Stimulated activated CD8-positive, alpha-beta memory T cell treated with anti-CD3 and anti-CD28 coated beads, Interleukin-4, amount 100 ng/mL, for 24 hours (primary cell): Measurements from ENCODE around the gene TM2D3.
"Not testable (repeated sequence)": the region's sequence is repeated elsewhere in the genome, so short reads cannot be mapped to it uniquely, and the experiment has no call there.

Experiments
- DNase-seq: peaks from one replicate; pipeline ENCODE4 v3.0.0-alpha.2; 2020; ENCODE audit warnings: low read depth

The TM2D3 gene

GRCh38 chr15:101654624-101655337 lies 2.6 kb upstream of the TM2D3 start:
- DNase-seq, result not testable (repeated sequence)

DNA sequence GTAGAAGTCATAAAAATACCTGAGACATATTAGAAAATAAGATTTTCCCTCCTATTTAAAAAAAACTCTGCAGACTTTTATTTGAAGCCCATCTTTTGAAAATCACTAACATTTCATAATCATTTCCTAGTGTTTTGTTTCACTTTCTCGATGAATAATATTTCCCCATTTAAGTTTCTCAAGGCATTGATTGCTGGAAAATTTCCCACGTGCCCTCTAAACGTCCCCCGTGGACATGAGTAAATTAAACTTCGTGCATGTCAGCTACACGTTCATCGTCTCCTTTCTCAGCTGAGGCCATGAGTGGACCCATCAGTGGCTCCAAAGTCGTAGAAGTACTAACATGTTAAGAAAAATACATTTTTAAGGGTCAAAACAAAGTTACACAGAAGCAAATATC lies 2.0 kb upstream of the TM2D3 start:
- no peak for DNase-seq

- DNase-seq, result no peak
Observed at GRCh38 chr15:101652786-101653430, 727 bp upstream of the TM2D3 start.

DNA sequence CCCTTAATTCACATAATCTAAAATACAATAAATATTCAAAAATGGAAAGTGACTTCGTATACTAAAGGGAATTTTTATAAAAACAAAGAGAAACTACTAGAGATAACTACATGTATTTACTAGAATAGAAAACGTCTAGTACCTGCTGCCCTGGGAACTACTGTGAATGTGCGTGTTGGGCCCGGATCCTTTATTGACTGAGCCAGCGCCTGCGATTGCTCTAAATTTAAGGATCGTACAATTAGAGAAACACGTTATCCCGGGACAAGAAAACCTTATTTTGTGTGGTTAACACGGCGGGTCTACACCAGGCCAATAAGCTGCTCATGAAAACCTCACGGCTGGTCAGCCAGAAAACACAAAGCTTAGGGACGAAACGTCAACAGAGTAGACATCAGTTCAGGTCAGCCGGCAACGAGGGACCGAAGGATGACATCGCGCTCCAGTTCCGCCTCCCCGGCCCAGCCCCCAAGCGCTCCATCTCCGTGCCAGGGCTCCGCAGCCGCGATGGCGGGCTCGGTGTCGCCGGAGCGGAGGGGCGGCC lies 555 bp downstream of the TM2D3 start:
- DNase-seq, result no peak

GRCh38 chr15:101650145-101650544 lies 2.0 kb downstream of the TM2D3 start:
- no peak for DNase-seq

- no peak for DNase-seq
Observed at GRCh38 chr15:101648356-101648755, 3.8 kb downstream of the TM2D3 start.

DNA sequence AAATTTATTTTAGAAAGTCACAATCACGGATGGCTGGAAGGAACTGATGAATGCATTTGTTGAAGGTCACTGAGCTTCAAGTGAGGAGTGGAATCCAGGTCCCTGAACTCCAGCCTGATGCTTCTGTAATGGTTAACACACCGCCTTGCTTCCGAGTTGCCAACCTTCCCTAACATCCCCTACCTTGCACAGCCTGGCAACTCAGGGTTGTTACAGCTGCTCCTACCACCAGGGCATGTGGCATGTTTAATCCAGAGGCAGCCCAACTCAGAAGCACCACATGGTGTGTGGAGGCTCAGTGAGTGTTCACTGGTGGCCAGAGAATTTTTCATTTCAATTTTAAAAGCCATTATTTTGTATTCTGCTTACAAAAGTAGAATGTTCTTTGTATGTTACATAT lies 4.9 kb downstream of the TM2D3 start:
- no peak for DNase-seq

DNA sequence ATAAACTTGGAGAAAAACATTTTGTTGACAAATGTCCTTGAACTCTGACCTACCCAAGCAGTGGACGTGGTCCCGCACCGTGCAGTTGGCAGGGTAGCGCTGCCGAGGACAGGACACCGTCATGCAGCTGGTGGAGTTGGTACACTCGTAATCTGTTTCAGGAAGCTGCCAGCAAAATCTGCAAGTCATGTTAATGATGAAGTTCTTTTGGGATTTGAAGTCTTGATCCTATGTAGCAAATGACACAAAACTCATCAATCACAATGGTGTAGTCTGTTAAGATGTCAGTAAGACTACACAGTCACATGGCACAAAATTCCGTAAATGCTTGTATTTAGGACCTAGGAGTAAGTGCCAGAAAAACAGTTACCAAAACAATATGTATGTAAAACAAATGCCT lies 5.5 kb downstream of the TM2D3 start:
- no peak for DNase-seq

- no peak for DNase-seq
Observed at GRCh38 chr15:101642361-101642760, 9.8 kb downstream of the TM2D3 start.

DNA sequence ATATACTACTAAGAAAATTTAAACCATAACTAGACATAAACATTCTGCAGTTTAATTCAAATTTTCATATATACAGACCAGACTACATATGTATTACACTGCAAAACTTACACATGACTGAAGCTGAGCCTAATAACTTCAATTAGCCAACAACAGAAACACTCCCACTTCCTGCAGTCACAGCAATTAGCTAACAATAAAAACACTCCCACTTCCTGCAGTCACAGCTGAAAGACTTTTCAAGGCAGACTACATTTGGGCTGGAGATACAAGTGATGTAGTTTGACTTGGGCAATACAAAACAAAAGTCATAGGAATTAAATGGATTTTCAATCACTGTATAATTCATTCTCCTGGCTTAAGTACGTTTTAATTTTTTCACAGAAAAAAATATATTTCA lies 10.3 kb downstream of the TM2D3 start:
- DNase-seq, result no peak

- peak; percentile 52 for DNase-seq
Observed at GRCh38 chr15:101641129-101641764, 10.9 kb downstream of the TM2D3 start.

DNA sequence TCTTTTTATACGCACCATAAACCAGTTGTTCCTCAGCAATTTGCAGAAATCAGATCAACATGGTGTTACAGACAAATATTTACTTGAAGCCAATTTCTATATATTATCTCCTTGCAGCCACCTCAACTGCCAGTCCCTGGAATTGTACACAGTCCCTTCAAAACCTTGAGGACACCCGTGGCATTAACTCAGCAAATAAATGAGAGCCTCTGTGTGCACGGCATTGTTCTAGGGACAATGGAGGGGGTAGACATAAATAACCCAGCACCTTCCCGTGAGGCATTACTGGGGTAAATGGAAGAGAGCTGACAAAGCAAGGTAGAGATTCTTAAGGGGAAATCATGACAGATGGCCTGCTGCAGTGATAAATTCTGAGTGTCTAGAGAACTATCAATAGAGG lies 12.5 kb downstream of the TM2D3 start:
- DNase-seq, result no peak

DNA sequence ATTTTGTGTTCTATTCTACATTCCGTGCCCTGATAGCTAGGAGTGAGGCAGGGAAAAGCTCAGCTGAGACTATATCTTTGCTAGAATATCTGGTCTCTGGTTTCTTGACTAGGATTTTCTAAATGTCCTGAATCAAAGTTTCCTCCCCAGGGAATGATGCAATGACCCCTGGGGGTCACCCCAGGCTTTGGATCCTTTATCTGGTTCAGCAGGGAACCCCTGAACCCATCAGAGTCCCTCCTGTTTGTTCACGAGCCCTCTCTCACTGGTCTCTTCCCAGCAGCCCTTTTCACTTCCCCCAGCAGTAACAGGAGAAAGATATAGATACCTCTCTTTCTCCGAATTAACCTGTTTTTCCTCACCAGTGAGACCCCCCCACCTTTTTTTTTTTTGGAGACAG lies 14.3 kb downstream of the TM2D3 start:
- no peak for DNase-seq

DNA sequence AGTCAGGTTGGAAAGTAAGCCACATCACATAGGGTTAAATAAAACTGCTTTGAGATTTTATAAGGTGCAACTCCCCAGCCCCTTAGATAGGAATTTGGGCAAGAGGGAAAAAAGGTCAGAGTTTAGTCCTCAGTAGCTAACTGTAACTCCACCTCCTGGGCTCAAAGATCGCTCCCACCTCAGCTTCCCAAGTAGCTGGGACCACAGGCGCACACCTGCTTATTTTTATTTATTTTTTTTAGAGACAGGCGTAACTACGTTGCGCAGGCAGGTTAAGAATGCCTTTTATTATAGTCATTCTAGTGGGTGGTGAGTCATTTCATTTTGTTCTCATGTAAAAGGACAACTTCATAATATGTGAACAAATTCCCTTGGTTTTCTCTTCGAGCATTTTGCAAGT lies 14.7 kb downstream of the TM2D3 start:
- DNase-seq, result no peak

GRCh38 chr15:101637038-101637437 lies 15.1 kb downstream of the TM2D3 start:
- no peak for DNase-seq

GRCh38 chr15:101635944-101636727 lies 16.0 kb downstream of the TM2D3 start:
- DNase-seq, result no peak

- no peak for DNase-seq
Observed at GRCh38 chr15:101633356-101633755, 18.8 kb downstream of the TM2D3 start.

GRCh38 chr15:101626729-101627128 lies 25.5 kb downstream of the TM2D3 start:
- not testable (repeated sequence) for DNase-seq

- no peak for DNase-seq
Observed at GRCh38 chr15:101625980-101626379, 26.2 kb downstream of the TM2D3 start.

- no peak for DNase-seq
Observed at GRCh38 chr15:101625184-101625583, 27.0 kb downstream of the TM2D3 start.

- no peak for DNase-seq
Observed at GRCh38 chr15:101623367-101624304, 28.5 kb downstream of the TM2D3 start.
